HepG2 (cell line): Measurements from ENCODE around the gene IRF2BPL. TPM values are rescaled to one million over a fixed set of nuclear protein-coding genes. Genes with fewer than 3 reads are reported as not detected.

Source experiments
- ATAC-seq: fragments of 200-7000 bp; cut with Tn5 transposase; 3 replicates; pipeline ENCODE4 v1.9.1; 2020; ENCODE audit warnings: mild to moderate bottlenecking, moderate library complexity
- BruUV-seq: library from RNA; stranded (reverse); fragments of 400-500 nt; replicated peaks from 2 replicates; lab custom pipeline; 2021; lab: Mats Ljungman, UMichigan
- CTCF ChIA-PET: fragments of 300-600 bp; formaldehyde crosslinking; extraction: SDS; loops from one replicate; lab custom pipeline; 2021; ENCODE audit warnings: low total read pairs, inconsistent platforms, low intra/inter-chr PET ratio; lab: Yijun Ruan, JAX
- POLR2A ChIA-PET: fragments of 350-600 bp; sonication (Branson Sonifier 250); formaldehyde crosslinking; loops from one replicate; lab custom pipeline; 2020; ENCODE audit warnings: antibody characterized with exemption, inconsistent platforms; lab: Yijun Ruan, JAX
- DNase-seq: peaks from one replicate; pipeline ENCODE4 v3.0.0-alpha.2; 2015; ENCODE audit warnings: low spot score
- FAIRE-seq: peaks from 3 replicates; lab custom pipeline; 2011; peaks lifted over from hg19 to GRCh38; lab: Jason Lieb, UNC
- H2AFZ ChIP-seq: one replicate; pipeline ENCODE4 v1.6.1; 2011; ENCODE audit warnings: low read length, inconsistent platforms
- H3K27ac ChIP-seq: fragments of 300-600 bp; 3 replicates; pipeline ENCODE4 v1.8.0; 2011; ENCODE audit warnings: mixed run types, mild to moderate bottlenecking, mixed read lengths, low read length, inconsistent platforms; ENCODE audit not compliant: insufficient read depth; ENCODE audit errors: extremely low read length
- H3K27me3 ChIP-seq, 2 experiments: fragments of 200-600 bp in 1 of 2; 2 replicates in 1 of 2; 3 replicates in 1 of 2; pipeline versions ENCODE4 v1.6.0 to v1.8.0; 2011; ENCODE audit warnings: low read length in 2 of 2, mild to moderate bottlenecking in 2 of 2, moderate library complexity in 2 of 2, inconsistent platforms in 1 of 2; ENCODE audit not compliant: insufficient read depth in 2 of 2, control insufficient read depth in 1 of 2
- H3K36me3 ChIP-seq, 2 experiments: fragments of 200-600 bp in 1 of 2; replicated peaks in 1 of 2; 2 replicates in 1 of 2; 3 replicates in 1 of 2; pipeline versions ENCODE4 v1.5.1 to v1.8.0; 2011; ENCODE audit warnings: low read length in 2 of 2, inconsistent platforms in 1 of 2; ENCODE audit not compliant: insufficient read depth in 2 of 2, control insufficient read depth in 1 of 2
- H3K4me1 ChIP-seq: 2 replicates; pipeline ENCODE4 v1.5.1; 2012; ENCODE audit warnings: low read length, inconsistent platforms; ENCODE audit not compliant: insufficient read depth
- H3K4me2 ChIP-seq: 2 replicates; pipeline ENCODE4 v1.6.0; 2011; ENCODE audit warnings: low read depth, low read length, inconsistent platforms
- H3K4me3 ChIP-seq, 3 experiments: fragments of 200-600 bp in 1 of 3; sonication (generic), shearing (Covaris generic) in 1 of 3; replicated peaks in 1 of 3; 2 replicates each; pipeline ENCODE4 v1.5.1; 2011 to 2016; ENCODE audit warnings: low read length in 3 of 3, inconsistent platforms in 2 of 3, low read depth in 2 of 3, mild to moderate bottlenecking in 2 of 3, control low read depth in 1 of 3, mixed read lengths in 1 of 3; ENCODE audit not compliant: insufficient read depth in 1 of 3
- H3K79me2 ChIP-seq: one replicate; pipeline ENCODE4 v1.6.1; 2011; ENCODE audit warnings: low read length, inconsistent platforms; ENCODE audit not compliant: insufficient read depth
- H3K9ac ChIP-seq: 2 replicates; pipeline ENCODE4 v1.6.0; 2011; ENCODE audit warnings: mild to moderate bottlenecking, low read depth, low read length, inconsistent platforms; ENCODE audit not compliant: insufficient read depth
- H3K9me3 ChIP-seq: 2 replicates; pipeline ENCODE4 v1.5.1; 2012; ENCODE audit warnings: mild to moderate bottlenecking, low read length
- H4K20me1 ChIP-seq: 2 replicates; pipeline ENCODE4 v1.6.0; 2011; ENCODE audit warnings: inconsistent platforms, mild to moderate bottlenecking, low read length, moderate library complexity; ENCODE audit not compliant: insufficient read depth
- FOSL2 ChIP-seq: sonication (generic); formaldehyde crosslinking; IDR thresholded peaks from 2 replicates; pipeline ENCODE4 v1.4.0; 2020; ENCODE audit warnings: missing genetic modification reagents
- GATAD2A ChIP-seq: IDR thresholded peaks from 2 replicates; pipeline ENCODE4 v1.6.1; 2016
- ZNF292 ChIP-seq: sonication (generic); formaldehyde crosslinking; IDR thresholded peaks from 2 replicates; pipeline ENCODE4 v1.8.1; 2022; ENCODE audit warnings: mild to moderate bottlenecking, low read depth, missing genetic modification reagents, borderline replicate concordance
- ZNF556 ChIP-seq: sonication (generic); formaldehyde crosslinking; IDR thresholded peaks from 2 replicates; pipeline ENCODE4 v1.4.0; 2020; ENCODE audit warnings: mild to moderate bottlenecking, missing genetic modification reagents, borderline replicate concordance
- WGBS: methylation state at CpG from one replicate; pipeline ENCODE4 v1.1.6; 2017; ENCODE audit warnings: low lambda C conversion rate; 5-methylcytosine and 5-hydroxymethylcytosine counted together
- in situ Hi-C: cut with HindIII; loops from 2 replicates; pipeline ENCODE4 v1.10.0; 2017; ENCODE audit warnings: low pct_unique_long_range_greater_than_20kb; ENCODE audit not compliant: extremely low pct_ligation_motif_present
- intact Hi-C: fragments of 100-400 bp; cut with micrococcal nuclease; formaldehyde crosslinking; loops from one replicate; pipeline ENCODE4 v1.10.0; 2022; ENCODE audit not compliant: unreplicated experiment
- polyA plus RNA-seq, 8 experiments: library from polyadenylated mRNA; depleted of rRNA in 3 of 8; stranded (reverse) in 7 of 8; unstranded in 1 of 8; fragments of >200 nt; fragmentation: Illumina TruSeq in 4 of 8; extraction: Trizol in 4 of 8; gene quantifications; 2 replicates each; pipeline versions ENCODE4 v1.2.1 to v1.2.3, GENCODE V29; 2011 to 2016; ENCODE audit warnings: low read depth in 4 of 8, missing spikeins in 1 of 8, mixed read lengths in 1 of 8; ENCODE audit not compliant: insufficient read depth in 1 of 8
- total RNA-seq, 5 experiments: library from RNA; depleted of rRNA; stranded (reverse); fragments of >200 nt; fragmentation: Illumina TruSeq; extraction: Trizol; gene quantifications; 2 replicates each; pipeline ENCODE4 v1.2.3, GENCODE V29; 2016; ENCODE audit warnings: low read depth in 1 of 5
- TF ChIP-seq, protein P1 (sequence below): sonication (generic); formaldehyde crosslinking; IDR thresholded peaks from 2 replicates; pipeline ENCODE4 v1.4.0; 2020; ENCODE audit warnings: missing genetic modification reagents
- TF ChIP-seq, protein P2 (sequence below): sonication (generic); formaldehyde crosslinking; IDR thresholded peaks from 2 replicates; pipeline ENCODE4 v1.5.0; 2020; ENCODE audit warnings: mild to moderate bottlenecking, missing genetic modification reagents, moderate library complexity
- TF ChIP-seq, protein P3 (sequence below): sonication (generic); formaldehyde crosslinking; IDR thresholded peaks from 2 replicates; pipeline ENCODE4 v1.4.0; 2020; ENCODE audit warnings: mild to moderate bottlenecking, missing genetic modification reagents
- TF ChIP-seq, protein P4 (sequence below): IDR thresholded peaks from 2 replicates; pipeline ENCODE4 v1.6.1; 2016; ENCODE audit warnings: low read depth, missing genetic modification reagents, missing compliant biosample characterization

Gene IRF2BPL
- total and polyA plus RNA-seq, 2 of the 13 experiments (the other 11 are each of a cell fraction or from before 2014, with no cell fraction given), result 6.6 to 8.4 TPM

DNA sequence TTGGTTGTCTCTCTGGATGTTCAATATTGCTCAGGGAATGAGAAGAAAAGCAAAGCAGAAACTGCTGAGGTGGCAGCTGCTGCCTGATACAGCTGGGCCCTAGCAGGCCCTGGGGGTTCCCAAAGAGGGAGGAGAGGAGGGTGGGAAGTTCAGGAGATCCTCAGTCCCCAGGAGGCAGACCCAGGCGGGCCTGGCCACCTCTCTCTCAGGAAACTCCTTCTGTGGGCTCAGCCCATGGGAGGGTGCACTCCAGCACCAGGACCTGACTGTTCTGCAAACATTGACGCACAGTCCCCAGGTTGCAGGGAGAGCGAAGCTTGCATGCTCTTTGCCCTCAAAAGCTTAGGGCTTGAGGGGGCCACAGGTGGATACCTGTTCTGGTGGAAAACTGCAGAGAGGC is 29.6 kb downstream of the IRF2BPL start:
- peaks cover 54% of the 10 kb centered on the region for H3K4me1 ChIP-seq
- H3K27ac ChIP-seq, result no peak overlapping the region
- peak; percentile 94 for ATAC-seq
- CTCF ChIA-PET, result no interaction called here
- intact Hi-C loops (no loop called here), in situ Hi-C loops (no loop called here)
- peaks cover 1 to 9% of the 10 kb centered on the region in 2 experiments; a peak in 2 of 5 replicates for H3K27me3 ChIP-seq
- no peaks in the 10 kb centered on the region for H3K36me3 ChIP-seq
- WGBS, result 0% methylated on average over 2 of the region's 3 CpGs
- H3K79me2 ChIP-seq, result no peaks in the 10 kb centered on the region
- no peak overlapping the region for H2AFZ ChIP-seq
- H3K9me3 ChIP-seq, result no peaks in the 10 kb centered on the region
- H3K4me2 ChIP-seq, result peak overlapping the region; percentile 35
- no peak overlapping the region for H3K9ac ChIP-seq
- POLR2A ChIA-PET, result interaction anchor here (1.0 to 1.3 kb wide), 2 partner anchors 14 to 15 kb away, joined by 3 read pairs; no protein-coding TSS in a partner anchor
- peak; percentile 57 for FAIRE-seq
- peak overlapping the region in 1 of 3 experiments; percentile 12; a peak in 1 of 6 replicates for H3K4me3 ChIP-seq
- H4K20me1 ChIP-seq, result no peaks in the 10 kb centered on the region
- BruUV-seq, result no TSS peak
- DNase-seq, result peak; percentile 38
- TF ChIP-seq, protein P1, sequence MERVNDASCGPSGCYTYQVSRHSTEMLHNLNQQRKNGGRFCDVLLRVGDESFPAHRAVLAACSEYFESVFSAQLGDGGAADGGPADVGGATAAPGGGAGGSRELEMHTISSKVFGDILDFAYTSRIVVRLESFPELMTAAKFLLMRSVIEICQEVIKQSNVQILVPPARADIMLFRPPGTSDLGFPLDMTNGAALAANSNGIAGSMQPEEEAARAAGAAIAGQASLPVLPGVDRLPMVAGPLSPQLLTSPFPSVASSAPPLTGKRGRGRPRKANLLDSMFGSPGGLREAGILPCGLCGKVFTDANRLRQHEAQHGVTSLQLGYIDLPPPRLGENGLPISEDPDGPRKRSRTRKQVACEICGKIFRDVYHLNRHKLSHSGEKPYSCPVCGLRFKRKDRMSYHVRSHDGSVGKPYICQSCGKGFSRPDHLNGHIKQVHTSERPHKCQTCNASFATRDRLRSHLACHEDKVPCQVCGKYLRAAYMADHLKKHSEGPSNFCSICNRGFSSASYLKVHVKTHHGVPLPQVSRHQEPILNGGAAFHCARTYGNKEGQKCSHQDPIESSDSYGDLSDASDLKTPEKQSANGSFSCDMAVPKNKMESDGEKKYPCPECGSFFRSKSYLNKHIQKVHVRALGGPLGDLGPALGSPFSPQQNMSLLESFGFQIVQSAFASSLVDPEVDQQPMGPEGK (CRISPR knock-in tag), result peak; percentile 56
- TF ChIP-seq, protein P2, sequence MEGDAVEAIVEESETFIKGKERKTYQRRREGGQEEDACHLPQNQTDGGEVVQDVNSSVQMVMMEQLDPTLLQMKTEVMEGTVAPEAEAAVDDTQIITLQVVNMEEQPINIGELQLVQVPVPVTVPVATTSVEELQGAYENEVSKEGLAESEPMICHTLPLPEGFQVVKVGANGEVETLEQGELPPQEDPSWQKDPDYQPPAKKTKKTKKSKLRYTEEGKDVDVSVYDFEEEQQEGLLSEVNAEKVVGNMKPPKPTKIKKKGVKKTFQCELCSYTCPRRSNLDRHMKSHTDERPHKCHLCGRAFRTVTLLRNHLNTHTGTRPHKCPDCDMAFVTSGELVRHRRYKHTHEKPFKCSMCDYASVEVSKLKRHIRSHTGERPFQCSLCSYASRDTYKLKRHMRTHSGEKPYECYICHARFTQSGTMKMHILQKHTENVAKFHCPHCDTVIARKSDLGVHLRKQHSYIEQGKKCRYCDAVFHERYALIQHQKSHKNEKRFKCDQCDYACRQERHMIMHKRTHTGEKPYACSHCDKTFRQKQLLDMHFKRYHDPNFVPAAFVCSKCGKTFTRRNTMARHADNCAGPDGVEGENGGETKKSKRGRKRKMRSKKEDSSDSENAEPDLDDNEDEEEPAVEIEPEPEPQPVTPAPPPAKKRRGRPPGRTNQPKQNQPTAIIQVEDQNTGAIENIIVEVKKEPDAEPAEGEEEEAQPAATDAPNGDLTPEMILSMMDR (CRISPR knock-in tag), result peak; percentile 11; the same call in 1 of the 2 replicates
- TF ChIP-seq GATAD2A (CRISPR knock-in tag) (peak; percentile 23; the same call in 1 of the 2 replicates), FOSL2 (CRISPR knock-in tag) (peak; percentile 35; the same call in 1 of the 2 replicates), ZNF556 (CRISPR knock-in tag) (peak; percentile 100), ZNF292 (peak; percentile 86; the same call in 1 of the 2 replicates)
- TF ChIP-seq, protein P3, sequence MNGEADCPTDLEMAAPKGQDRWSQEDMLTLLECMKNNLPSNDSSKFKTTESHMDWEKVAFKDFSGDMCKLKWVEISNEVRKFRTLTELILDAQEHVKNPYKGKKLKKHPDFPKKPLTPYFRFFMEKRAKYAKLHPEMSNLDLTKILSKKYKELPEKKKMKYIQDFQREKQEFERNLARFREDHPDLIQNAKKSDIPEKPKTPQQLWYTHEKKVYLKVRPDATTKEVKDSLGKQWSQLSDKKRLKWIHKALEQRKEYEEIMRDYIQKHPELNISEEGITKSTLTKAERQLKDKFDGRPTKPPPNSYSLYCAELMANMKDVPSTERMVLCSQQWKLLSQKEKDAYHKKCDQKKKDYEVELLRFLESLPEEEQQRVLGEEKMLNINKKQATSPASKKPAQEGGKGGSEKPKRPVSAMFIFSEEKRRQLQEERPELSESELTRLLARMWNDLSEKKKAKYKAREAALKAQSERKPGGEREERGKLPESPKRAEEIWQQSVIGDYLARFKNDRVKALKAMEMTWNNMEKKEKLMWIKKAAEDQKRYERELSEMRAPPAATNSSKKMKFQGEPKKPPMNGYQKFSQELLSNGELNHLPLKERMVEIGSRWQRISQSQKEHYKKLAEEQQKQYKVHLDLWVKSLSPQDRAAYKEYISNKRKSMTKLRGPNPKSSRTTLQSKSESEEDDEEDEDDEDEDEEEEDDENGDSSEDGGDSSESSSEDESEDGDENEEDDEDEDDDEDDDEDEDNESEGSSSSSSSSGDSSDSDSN (CRISPR knock-in tag), result 0 out of 2 replicates have a peak, but pooled peaks have one; percentile 44
- TF ChIP-seq, protein P4, sequence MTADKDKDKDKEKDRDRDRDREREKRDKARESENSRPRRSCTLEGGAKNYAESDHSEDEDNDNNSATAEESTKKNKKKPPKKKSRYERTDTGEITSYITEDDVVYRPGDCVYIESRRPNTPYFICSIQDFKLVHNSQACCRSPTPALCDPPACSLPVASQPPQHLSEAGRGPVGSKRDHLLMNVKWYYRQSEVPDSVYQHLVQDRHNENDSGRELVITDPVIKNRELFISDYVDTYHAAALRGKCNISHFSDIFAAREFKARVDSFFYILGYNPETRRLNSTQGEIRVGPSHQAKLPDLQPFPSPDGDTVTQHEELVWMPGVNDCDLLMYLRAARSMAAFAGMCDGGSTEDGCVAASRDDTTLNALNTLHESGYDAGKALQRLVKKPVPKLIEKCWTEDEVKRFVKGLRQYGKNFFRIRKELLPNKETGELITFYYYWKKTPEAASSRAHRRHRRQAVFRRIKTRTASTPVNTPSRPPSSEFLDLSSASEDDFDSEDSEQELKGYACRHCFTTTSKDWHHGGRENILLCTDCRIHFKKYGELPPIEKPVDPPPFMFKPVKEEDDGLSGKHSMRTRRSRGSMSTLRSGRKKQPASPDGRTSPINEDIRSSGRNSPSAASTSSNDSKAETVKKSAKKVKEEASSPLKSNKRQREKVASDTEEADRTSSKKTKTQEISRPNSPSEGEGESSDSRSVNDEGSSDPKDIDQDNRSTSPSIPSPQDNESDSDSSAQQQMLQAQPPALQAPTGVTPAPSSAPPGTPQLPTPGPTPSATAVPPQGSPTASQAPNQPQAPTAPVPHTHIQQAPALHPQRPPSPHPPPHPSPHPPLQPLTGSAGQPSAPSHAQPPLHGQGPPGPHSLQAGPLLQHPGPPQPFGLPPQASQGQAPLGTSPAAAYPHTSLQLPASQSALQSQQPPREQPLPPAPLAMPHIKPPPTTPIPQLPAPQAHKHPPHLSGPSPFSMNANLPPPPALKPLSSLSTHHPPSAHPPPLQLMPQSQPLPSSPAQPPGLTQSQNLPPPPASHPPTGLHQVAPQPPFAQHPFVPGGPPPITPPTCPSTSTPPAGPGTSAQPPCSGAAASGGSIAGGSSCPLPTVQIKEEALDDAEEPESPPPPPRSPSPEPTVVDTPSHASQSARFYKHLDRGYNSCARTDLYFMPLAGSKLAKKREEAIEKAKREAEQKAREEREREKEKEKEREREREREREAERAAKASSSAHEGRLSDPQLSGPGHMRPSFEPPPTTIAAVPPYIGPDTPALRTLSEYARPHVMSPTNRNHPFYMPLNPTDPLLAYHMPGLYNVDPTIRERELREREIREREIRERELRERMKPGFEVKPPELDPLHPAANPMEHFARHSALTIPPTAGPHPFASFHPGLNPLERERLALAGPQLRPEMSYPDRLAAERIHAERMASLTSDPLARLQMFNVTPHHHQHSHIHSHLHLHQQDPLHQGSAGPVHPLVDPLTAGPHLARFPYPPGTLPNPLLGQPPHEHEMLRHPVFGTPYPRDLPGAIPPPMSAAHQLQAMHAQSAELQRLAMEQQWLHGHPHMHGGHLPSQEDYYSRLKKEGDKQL, result no peak
